ENCODE measurements around the gene DNAI4.
"Not testable (repeated sequence)": the region's sequence is repeated elsewhere in the genome, so short reads cannot be mapped to it uniquely, and the experiment has no call there.

DNAI4 gene

DNA sequence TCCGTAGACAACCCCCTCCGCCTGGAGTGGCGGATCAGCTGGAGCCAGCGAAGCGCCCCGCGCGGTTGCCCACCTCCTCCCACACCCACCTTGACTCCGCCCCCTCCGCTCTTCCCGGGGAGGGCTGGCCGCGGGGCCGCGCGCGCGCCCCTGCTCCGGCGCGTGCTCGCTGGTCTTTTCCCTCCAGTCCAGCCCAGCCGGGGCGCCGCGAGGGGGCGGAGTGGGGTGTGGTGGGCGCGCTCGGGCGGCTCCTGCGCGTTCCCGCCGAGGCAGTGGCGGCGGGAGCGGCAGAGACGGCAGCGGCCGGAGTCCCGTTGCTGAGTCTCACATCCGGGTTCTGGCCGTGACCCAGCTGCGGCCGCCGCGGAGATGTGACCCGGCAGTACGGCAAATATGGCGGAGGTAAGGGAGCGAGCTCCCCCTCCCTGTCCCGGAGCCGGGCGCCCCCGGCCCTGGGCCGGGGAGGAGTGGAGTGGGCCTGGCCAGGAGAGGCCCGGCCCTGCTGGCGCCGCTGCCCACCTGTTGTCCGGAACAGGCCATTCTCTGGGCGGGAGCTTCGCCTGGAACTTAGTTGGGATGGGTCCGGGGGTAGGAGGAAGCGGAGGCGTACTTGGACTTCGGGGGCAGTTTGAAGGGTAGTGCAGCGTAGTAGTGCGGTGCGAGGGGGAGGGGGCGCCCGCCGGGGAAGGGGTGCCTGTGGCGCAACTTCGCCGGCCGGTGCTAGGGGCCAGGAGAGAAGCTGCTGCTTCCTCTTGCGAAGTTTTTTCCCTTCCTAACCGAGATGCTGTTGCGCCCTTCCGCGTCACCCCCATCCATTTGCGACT lies 5.6 kb upstream of the DNAI4 start:
- peak; percentile 87 to 89 for DNase-seq (ENCODE audit: low read depth in 2 of 2, low spot score in 1 of 2)

DNA sequence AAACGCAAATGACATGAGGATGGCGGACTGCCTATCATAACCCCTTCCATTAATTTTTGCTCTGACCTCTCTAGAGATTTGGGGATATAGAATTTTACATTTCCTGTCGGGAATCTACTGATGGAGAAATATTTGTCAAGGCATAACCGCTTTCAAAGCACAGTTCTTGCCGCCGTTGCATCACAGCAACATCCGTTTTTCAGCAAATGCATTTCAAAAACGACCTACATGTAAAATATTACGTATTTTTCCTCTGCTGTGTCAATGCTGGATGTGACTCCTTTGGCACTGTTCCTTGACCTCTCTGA lies 5.0 kb upstream of the DNAI4 start:
- no peak for DNase-seq (ENCODE audit: low read depth in 2 of 2, low spot score in 1 of 2)

DNA sequence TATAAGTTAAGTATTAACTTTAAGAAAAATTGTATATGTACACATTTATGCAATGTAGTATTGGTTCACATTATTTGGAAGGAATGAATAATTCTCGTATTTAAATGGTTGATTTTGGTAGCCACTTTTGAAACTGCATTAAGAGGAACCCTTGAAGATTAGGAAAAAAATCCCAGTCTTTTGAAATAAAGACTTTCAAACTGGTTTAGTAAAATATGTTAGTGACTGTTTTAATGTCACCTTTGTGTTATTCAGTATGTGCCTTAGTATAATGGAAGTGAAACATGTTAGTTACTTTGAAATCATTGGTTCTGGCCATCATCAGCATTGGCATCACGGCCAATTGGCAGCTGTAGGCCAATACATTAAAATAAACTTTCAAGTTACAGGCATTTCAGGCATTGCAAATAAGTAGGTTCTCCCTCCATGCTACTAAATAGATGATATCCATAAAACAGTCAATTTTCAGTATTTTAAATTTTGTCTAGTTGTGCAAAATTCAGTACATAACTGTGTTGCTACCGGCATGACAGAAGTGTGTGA lies 4.6 kb upstream of the DNAI4 start:
- DNase-seq (ENCODE audit: low read depth in 2 of 2, low spot score in 1 of 2), result no peak

DNA sequence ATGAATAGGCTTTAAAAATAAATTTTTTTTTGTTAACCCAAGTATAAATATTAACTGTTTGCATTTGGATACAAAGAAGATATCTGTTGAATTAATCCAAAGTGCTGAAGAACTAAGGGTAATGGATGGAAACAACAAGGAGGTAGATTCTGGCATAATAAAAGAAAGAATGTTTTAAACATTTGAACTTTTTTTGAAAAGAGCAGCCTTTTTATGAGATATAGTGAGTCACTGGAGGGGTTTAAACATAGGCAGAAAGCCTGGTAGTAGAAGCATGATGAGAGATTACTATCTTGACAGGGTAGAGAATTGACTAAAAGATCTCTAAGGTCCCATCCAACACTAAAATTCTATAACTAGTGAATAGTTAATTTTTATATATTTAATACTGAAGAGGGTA lies 2.9 kb upstream of the DNAI4 start:
- no peak for DNase-seq (ENCODE audit: low read depth in 2 of 2, low spot score in 1 of 2)

DNA sequence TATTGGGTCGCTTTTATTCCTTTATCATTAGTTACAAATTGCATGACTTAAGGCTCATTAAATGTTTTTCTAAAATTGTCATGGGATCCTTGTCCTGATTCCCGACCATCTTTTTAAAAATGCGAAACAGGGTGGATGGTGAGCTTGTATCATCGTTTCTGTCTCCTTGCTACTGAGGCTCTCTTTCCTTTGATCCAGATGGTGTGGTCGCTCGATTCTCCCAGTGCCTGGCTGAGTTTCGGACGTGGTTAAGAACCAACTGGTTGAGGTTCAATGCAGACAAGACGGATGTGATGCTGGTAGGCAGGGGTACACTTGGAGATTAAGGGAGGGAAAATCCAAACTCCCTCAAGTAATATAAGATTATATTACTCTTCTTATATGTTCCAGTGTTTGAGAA lies 1.3 kb upstream of the DNAI4 start:
- DNase-seq (ENCODE audit: low read depth in 2 of 2, low spot score in 1 of 2), result no peak

DNA sequence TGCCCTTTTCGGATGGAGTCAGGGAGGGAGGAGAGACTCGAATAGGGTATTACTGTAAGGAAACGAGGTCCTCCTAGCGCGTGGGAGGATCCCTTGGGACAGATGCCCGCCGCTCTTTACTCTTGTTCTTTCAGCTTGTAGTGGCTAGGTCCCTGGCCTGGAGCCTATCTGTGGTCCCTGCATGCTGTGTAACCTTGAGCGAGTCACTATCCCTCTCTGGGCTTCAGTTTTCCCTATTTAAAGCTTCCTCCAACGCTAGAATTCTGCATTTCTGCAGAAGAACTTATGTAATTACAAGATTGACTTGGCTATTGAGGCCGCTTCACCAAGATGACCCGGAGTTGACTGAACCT lies 878 bp upstream of the DNAI4 start:
- DNase-seq (ENCODE audit: low read depth in 2 of 2, low spot score in 1 of 2), result no peak

DNA sequence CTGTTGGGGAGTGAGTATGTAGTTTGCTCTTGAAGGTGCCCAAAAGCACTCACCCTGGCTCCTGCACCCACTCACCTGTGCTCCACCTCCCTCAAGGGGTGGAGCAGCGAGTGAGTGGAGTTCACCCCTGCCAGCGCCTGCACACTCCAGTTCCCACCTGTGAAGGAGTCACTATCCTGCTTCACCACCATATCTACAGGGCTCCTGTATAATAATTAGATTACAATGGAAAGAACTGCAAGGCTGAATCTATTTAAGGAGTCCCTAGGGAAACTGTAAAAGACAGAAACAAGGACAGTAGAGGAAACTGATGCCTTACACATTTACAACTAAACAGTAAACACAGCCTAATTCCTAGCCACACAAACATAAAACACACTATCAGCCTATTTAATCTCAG lies 4.1 kb downstream of the DNAI4 start:
- DNase-seq (ENCODE audit: low read depth in 2 of 2, low spot score in 1 of 2), result no peak

DNA sequence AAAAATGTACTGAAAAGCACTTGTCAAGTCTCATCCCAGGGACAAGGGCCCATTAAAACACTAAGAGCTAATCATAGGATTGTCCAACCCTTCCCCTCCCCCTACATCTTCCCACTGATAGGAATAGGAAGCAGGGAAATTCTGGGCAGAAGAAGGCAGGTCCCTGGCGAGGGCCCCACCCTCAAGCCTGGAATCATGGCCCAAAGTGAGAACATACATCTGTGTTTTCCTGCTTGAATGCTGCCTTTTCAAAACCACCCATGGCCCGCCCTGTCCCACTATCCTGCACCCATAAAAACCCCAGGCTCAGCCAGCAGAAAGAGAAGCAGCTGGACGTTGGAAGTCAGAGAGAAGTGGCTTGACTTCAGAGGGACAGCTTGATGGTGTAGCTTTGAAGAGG lies 4.8 kb downstream of the DNAI4 start:
- no peak for DNase-seq (ENCODE audit: low read depth in 2 of 2, low spot score in 1 of 2)

DNA sequence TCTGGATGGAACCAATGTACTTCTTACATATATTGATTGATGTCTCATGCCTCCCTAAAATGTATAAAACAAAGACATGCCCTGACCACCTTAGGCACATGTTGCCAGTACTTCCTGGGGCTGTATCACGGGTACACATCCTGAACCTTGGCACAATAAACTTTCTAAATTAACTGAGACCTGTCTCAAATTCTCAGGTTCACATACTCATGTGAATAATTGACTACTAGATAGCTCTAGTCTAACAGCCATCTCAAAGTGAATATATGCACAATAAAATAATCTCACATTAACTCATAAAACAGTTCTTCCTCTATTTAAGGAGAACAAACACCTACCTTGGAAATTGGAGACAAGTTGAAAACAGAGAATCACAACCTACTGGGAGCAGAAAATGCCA lies 5.6 kb downstream of the DNAI4 start:
- no peak for DNase-seq (ENCODE audit: low read depth in 2 of 2, low spot score in 1 of 2)

DNA sequence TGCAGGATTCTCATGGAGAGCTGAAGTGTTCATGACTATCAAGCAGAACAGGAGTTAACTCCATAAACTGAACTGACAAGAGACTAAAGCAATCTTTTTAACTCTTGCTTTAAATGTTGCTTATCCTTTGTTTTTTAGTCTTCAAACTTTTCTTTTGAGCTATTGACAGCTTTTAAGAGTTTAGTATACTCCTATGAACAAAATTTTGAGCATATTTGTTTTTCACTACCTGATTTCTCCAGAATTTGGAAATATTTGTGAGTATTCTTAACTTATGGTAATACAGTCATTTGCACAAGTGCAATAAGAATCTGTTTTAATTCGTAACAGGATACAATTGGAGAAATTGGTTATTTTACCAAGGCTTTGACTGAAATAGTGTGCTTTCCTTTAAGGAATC lies 7.2 kb downstream of the DNAI4 start:
- no peak for DNase-seq (ENCODE audit: low read depth in 2 of 2, low spot score in 1 of 2)

DNA sequence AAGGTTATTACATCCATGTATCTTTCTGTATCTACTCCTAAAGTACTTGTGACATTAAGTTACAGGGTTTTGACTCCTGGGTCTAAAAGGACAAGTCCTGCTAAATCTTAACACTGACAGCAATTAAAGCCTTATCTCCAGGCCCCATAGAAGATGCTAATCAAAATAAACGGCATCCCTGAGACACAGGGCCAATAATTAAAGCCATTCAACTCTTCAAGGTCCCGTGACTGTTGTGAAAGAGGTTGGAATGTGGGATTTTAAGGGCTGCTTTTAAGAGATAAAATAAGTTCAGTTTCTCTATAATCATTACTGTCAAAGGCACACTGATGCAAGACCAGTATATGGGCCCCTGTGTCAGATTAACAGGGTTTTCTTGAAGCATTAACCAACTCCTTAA lies 8.3 kb downstream of the DNAI4 start:
- DNase-seq (ENCODE audit: low read depth in 2 of 2, low spot score in 1 of 2), result no peak

DNA sequence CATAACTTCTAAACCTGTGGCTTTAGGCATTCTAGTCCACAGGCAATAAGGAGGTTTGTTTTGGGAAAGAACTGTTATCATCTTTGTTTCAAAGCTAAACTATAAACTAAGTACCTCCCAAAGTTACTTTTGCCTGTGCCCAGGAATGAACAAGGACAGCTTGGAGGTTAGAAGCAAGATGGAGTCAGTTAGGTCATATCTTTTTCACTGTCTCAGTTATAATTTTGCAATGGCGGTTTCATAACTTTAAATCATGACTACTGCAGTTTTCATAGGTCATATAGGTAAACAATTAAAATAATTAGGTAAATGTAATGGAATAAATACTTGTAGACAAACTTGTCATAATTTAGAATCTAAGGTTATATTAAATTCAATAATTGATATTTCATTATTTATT lies 9.5 kb downstream of the DNAI4 start:
- not testable (repeated sequence) for DNase-seq (ENCODE audit: low read depth in 2 of 2, low spot score in 1 of 2)

DNA sequence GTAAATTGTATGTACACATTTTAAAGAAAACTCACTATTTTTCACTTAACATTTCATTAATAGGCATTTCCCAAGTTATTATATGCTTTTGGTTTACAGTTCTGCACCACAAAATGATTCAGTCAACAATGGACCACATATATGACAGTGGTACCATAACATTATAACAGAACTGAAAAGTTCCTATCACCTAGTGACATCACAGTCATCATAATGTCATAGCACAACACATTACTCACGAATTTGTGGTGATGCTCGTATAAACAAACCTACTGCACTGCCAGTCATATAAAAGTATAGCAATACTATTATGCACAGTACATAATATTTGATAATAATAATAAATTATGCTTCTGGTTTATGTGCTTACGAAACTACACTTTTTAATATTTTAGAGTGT lies 30.9 kb downstream of the DNAI4 start:
- no peak for DNase-seq (ENCODE audit: low read depth in 2 of 2, low spot score in 1 of 2)

DNA sequence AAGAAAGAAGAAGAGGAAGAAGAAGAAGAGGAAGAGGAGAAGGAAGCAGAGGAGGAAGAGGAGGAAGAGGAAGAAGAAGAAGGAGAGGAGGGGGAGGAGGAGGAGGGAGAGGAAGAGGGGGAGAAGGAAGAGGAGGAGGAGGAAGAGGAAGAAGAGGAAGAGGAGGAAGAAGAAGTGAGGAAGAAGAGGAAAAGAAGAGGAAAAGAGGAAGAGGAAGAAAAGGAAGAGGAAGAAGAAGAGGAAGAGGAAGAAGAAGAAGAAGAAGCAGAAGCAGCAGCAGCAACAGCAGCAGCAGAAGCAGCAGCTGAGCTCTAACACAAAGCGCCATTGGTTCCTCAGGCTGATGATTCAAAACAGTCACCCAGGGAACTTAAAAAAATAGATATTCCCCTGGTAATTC lies 34.0 kb downstream of the DNAI4 start:
- DNase-seq (ENCODE audit: low read depth in 2 of 2, low spot score in 1 of 2), result no peak

DNA sequence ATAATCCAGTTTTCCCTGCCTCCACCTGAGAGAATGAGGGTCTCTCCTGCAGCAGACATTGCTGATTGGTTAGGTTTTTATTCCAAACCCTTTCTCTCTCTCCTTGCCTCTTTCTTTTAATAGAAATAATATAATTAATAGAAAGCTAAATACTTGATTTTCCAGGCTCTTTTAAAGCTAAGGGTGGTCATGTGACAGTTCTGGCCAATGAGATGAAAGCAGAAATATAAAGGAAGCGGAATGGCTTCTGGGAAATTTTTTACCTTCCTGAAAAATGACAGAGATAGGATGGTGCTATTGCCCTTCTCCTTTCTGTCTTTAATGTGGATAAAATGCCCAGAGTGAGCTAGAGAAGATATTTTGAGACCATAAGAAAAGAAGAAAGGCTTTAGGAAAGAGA lies 35.6 kb downstream of the DNAI4 start:
- DNase-seq (ENCODE audit: low read depth in 2 of 2, low spot score in 1 of 2), result no peak

DNA sequence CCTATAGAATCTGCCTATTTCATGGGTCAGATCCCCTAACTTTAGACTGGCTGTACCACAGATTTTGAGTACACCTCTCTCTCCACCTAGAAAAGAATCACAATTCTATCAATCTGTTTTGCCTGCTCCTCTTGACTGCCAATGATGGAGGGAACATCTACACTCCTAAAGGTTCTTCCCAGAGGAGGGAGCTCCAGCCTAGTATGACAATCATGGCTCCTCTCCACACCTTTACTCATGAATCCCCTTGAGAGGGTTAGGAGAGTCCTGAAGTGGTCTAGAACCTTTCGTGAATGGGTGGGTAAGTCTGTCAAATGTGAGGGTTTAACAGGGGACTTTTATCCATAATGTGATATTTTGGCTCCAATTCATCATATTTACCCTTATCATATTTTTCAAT lies 48.0 kb downstream of the DNAI4 start:
- DNase-seq (ENCODE audit: low read depth in 2 of 2, low spot score in 1 of 2), result no peak

DNA sequence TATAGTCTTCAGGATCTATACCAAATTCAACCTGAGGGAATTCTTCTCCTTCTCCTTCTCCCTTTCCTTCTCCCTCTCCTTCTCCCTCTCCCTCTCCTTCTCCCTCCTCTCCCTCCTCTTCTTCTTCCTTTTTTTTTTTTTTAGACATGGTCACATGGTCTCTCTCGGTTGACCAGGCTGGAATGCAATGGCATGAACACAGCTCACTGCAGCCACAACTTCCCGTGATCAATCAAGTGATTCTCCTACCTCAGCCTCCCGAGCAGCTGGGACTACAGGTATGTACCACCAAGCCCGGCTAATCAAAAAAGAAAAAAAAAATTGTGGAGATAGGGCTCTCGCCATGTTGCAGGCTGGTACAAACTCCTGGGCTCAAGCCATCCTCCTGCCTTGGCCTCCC lies 51.5 kb downstream of the DNAI4 start:
- DNase-seq (ENCODE audit: low read depth in 2 of 2, low spot score in 1 of 2), result no peak

DNA sequence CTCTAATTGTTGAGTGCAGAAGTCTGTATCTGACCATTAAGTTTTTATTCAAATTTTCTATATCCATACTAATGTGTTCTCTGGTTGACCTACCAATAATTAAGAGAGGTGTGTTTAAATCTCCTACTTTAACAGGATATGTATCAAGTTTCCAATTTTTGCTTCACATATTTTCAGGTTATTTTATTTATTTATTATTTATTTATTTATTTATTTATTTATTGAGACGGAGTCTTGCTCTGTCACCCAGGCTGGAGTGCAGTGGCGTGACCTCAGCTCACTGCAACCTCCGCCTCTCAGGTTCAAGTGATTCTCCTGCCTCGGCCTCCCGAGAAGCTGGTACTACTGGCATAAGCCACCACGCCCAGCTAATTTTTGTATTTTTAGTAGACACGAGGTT lies 52.6 kb downstream of the DNAI4 start:
- not testable (repeated sequence) for DNase-seq (ENCODE audit: low read depth in 2 of 2, low spot score in 1 of 2)

DNA sequence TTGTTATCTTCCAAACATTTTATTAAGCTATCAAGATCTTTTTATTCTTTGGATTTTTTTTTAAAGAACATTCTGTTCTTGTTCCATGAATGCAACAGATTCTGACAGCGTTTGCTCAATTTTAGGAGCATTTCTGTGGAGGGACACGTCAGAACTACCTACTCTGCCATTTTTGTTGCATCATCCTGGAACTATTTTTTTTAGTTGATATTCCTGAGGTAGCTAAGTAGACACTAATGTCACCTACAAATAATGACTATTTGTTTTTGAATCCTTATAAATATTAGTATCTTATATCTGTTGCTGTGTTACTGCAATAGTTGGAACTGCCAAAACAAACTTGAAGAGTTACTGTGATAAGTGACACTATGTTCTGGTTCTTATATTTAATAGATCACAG lies 57.2 kb downstream of the DNAI4 start:
- no peak for DNase-seq (ENCODE audit: low read depth in 2 of 2, low spot score in 1 of 2)

DNA sequence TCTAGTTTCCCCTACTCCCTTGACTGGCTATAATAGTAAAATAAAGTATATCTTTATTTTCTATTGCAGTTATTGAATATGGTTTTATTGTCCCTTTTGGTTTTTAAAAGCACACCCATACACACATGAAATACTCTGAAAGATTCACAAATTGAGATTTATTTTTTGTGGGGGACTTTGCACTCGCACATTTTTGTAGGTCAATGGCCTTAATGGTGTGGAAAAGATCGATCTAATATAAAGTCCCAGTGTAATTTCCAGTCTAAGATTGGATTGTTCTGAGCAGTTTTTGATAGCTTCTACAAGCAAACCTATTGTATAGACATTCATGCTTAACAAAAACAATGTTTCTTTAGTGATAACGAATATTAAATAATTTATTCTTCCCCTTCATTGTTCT lies 64.1 kb downstream of the DNAI4 start:
- DNase-seq (ENCODE audit: low read depth in 2 of 2, low spot score in 1 of 2), result no peak

DNA sequence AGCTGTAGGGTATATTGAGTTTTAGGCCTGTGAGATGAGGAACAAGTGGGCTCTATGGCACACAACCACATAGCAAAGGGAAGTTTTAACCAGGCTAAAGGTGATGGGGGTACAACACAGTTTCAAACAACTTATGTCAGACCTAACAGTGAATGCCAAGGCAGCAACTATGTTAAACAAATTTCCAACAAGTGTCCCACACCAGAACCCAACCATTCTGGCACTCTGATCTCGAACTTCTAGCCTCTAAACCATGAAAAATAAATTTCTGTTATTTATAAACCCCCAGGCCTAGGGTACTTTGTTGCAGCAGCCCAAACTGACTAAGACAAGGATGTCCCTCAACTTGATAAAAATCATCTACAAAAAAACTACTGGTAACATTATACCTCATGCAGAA lies 71.3 kb downstream of the DNAI4 start:
- no peak for DNase-seq (ENCODE audit: low read depth in 2 of 2, low spot score in 1 of 2)

DNA sequence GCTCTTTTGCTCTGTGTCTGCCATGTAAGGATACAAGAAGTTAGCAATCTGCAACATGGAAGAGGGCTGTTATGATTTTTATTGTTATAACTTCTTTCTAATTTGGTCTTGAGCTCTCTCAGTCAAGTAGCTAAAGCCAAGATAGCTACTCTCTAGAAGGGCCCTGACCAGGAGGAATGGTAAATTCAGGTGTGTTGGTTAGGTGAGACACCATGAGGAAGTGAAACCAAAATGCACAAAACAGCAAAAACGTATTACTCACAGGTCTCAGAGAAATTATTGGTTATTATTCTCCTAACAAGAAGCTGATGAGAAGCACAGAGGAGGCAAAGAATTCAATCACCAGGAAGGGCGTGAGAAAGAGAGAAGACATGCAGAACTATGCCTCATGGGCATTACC lies 71.8 kb downstream of the DNAI4 start:
- no peak for DNase-seq (ENCODE audit: low read depth in 2 of 2, low spot score in 1 of 2)

DNA sequence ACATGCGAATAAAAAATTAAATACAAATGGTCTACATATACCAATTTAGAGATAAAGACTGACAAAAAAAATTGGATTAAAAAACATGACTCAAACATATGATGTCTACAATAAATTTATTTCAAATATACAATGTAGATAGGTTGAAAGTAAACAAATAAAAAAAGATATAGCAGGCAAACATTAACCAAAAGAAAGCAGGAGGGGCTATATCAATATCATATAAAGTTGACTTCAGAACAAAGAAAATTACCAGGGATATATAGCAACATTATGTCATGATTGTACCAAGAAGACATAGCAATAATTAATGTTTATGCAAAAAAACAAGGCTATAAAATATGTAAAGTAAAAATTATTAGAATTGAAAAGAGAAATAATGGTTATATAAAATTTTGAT lies 73.7 kb downstream of the DNAI4 start:
- no peak for DNase-seq (ENCODE audit: low read depth in 2 of 2, low spot score in 1 of 2)

DNA sequence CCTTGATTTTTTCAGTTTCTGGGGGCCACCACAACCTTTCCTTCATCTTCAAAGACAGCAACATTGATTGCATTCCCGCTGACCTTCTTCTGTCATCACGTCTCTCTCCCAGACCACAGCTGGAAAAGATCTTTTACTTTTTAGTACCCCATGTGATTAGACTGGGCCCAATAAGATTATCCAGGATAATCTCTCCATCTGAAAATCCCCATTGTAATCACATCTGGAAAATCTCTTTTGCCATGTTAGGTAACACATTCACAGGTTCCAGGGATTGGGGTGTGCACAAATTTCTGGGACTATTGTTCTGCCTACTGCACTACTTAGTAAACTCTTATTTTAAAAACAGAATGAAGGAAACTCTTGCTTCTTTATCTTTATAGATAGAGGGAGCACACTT lies 76.5 kb downstream of the DNAI4 start:
- DNase-seq (ENCODE audit: low read depth in 2 of 2, low spot score in 1 of 2), result no peak
